Fibroblast of pulmonary artery (primary cell): ENCODE results near the gene VPS35L.

Experiments
- DNase-seq: peaks from one replicate; pipeline ENCODE4 v3.0.0-alpha.2; 2010; ENCODE audit warnings: low read depth
- H3K4me3 ChIP-seq: replicated peaks from 2 replicates; pipeline ENCODE4 v1.5.1; 2011; ENCODE audit warnings: low read depth, mild to moderate bottlenecking, control low read depth, low read length, moderate library complexity
- TF ChIP-seq, protein P1 (sequence below): IDR thresholded peaks from 2 replicates; pipeline ENCODE4 v1.5.1; 2011; ENCODE audit warnings: mild to moderate bottlenecking, control low read depth, low read length, inconsistent platforms; ENCODE audit errors: missing control alignments

VPS35L gene, protein sequence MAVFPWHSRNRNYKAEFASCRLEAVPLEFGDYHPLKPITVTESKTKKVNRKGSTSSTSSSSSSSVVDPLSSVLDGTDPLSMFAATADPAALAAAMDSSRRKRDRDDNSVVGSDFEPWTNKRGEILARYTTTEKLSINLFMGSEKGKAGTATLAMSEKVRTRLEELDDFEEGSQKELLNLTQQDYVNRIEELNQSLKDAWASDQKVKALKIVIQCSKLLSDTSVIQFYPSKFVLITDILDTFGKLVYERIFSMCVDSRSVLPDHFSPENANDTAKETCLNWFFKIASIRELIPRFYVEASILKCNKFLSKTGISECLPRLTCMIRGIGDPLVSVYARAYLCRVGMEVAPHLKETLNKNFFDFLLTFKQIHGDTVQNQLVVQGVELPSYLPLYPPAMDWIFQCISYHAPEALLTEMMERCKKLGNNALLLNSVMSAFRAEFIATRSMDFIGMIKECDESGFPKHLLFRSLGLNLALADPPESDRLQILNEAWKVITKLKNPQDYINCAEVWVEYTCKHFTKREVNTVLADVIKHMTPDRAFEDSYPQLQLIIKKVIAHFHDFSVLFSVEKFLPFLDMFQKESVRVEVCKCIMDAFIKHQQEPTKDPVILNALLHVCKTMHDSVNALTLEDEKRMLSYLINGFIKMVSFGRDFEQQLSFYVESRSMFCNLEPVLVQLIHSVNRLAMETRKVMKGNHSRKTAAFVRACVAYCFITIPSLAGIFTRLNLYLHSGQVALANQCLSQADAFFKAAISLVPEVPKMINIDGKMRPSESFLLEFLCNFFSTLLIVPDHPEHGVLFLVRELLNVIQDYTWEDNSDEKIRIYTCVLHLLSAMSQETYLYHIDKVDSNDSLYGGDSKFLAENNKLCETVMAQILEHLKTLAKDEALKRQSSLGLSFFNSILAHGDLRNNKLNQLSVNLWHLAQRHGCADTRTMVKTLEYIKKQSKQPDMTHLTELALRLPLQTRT

DNA sequence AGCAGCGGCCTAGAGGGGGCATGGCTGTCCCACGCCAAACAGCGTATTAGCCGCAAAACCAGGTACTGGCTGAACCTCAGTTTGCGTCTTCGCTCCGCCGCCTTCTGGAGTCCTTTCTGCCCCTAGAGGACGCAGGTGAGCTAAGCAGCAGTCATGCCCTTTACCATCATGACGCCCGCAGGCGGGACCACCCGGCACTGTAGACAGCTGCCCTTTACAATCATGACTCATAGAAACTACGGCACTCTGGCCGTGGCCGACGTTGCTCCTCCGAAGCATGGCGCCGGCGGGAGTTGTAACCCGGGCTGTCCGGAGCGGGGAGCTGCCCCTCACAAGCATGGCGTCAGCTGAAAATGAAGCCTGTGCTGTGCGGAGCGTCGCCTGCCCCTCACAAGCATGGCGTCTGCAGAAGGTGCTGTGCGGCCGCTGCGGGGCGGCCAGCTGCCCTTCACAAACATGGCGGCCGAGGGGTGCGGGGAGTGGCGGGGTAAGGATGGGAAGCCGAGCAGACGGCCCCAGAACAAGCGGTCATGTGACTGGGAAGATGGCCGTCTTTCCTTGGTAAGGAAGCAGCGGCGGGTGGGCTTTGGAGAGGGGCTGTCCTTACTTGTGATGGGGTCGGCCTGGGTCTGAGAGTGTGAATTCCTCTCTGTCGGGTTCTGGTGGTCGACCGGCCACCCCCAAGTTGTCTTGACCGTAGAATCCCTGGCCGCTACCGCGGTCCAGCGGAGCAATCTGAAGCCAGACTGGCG lies at the start of gene VPS35L:
Gene VPS35L (plus strand): TSS at position 518 of the 752 bp plus-strand sequence. CDS start 27 bp downstream, at position 545.
- peak; percentile 99 for DNase-seq
- H3K4me3 ChIP-seq = peak within 1 kb of the TSS; percentile 98
- TF ChIP-seq, protein P1, sequence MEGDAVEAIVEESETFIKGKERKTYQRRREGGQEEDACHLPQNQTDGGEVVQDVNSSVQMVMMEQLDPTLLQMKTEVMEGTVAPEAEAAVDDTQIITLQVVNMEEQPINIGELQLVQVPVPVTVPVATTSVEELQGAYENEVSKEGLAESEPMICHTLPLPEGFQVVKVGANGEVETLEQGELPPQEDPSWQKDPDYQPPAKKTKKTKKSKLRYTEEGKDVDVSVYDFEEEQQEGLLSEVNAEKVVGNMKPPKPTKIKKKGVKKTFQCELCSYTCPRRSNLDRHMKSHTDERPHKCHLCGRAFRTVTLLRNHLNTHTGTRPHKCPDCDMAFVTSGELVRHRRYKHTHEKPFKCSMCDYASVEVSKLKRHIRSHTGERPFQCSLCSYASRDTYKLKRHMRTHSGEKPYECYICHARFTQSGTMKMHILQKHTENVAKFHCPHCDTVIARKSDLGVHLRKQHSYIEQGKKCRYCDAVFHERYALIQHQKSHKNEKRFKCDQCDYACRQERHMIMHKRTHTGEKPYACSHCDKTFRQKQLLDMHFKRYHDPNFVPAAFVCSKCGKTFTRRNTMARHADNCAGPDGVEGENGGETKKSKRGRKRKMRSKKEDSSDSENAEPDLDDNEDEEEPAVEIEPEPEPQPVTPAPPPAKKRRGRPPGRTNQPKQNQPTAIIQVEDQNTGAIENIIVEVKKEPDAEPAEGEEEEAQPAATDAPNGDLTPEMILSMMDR = peak; percentile 72

DNA sequence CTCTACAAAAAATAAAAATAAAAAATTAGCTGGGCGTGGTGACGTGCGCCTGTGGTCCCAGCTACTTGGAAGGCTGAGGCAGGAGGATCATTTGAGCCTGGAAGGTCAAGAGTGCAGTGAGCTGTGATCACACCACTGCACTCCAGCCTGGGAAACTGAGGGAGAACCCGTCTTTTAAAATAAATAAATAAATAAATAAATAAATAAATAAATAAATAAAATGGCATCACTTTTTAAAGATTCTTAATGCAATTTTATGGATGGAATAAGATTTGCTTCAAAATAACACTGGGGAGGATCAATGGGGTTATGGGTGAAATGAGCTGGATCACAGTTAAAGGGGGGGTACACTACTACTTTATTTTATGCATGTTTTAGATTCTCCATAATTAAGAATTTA lies 48.5 kb upstream of the VPS35L start:
- no peak overlapping the region for H3K4me3 ChIP-seq
- TF ChIP-seq, protein P1 = no peak
- no peak for DNase-seq

DNA sequence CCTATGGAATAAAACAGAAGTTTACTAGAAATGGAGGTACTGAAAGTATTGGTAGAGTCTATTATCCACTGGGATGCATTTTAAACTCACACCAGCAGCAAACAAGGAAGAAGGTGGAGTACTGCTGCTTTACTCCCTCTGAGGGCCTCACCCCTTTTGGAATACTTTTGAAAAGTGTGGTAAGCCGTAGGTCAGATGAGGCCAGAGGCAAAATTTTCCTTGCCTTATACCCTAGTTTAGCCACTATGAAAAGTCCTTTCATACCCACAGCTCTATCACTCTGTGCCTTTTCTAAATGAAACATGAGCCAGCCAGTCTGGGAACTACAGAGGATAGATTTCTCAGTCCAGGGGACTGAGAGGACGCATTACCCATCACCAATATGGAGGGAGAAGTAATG lies 47.6 kb upstream of the VPS35L start:
- H3K4me3 ChIP-seq = no peak overlapping the region
- DNase-seq = no peak
- TF ChIP-seq, protein P1 = no peak

DNA sequence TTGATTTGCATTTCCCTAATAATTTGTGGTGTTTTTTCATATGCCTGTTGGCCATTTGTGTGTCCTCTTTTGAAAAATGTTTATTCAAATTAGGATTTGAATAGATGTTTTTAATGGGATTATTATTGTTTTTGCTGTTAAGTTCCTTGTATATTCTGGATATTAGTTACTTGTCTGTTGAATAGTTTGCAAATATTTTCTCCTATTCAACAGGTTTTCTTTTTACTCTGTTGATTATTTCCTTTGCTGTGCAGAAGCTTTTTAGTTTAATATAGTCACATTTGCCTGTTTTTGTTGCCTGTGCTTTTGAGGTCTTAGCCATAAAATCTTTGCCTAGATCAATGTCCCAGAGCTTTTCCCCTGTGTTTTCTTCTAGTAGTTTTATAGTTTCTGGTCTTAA lies 43.2 kb upstream of the VPS35L start:
- TF ChIP-seq, protein P1 = no peak
- DNase-seq = no peak
- H3K4me3 ChIP-seq = no peak overlapping the region

DNA sequence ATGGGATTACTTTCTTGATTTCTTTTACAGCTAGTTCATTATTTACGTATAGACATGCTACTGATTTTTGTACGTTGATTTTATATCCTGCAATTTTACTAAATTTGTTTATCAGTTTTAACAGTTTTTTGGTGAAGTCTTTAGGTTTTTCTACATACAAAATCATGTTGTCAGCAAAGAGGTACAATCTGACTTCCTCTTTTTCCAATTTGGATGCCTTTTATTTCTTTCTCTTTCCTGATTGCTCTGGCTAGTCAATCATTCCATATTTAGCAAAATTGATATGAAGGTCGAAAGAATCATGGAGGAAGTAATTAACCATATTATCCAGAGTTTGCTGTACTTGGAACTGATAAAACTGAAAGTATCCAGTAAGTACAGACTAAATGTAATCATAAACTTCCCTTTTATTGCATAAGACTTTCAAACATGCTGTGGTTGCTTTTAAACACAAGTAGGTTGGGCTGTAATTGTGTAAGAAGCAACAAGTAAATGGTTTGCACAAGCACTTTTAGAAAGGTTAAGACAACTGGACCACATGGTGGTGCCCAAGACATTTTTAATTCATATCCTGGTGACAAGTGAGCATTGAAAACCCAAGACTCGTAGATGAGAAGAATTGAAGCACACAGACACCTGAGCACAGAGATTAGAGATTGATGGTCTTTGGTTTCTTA lies 42.0 kb upstream of the VPS35L start:
- peak; percentile 41 for DNase-seq
- no peak overlapping the region for H3K4me3 ChIP-seq
- TF ChIP-seq, protein P1 = no peak

DNA sequence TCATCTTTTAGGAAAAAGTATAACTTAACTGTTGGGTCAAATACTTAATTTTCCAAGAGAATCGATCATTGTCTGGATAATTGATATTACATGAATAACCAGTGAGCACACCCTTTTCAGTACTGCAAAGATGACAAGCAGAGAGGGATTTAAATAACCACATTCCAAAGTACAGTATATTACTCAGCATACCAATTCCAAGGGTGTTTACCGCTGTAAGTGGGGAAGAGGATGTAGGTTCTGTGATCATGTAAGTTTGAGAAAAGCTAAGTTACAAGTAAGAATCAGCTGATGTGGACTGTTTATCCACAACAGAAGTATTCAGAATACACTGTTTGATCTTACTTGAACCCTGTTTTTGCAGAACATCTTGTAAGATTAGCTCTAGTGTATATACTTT lies 39.7 kb upstream of the VPS35L start:
- H3K4me3 ChIP-seq = no peak overlapping the region
- TF ChIP-seq, protein P1 = no peak
- DNase-seq = no peak
